IMR-90 (cell line): ENCODE data around the gene BBS1. TPM values are rescaled to one million over a fixed set of nuclear protein-coding genes. Genes with fewer than 3 reads are reported as not detected.

Experiments
- ATAC-seq: fragments of 200-7000 bp; cut with Tn5 transposase; 2 replicates; pipeline ENCODE4 v1.9.1; 2020; ENCODE audit warnings: low read depth, mild to moderate bottlenecking, moderate library complexity
- BruUV-seq: library from RNA; stranded (reverse); fragments of 400-500 nt; replicated peaks from 2 replicates; lab custom pipeline; 2021; lab: Mats Ljungman, UMichigan
- CTCF ChIA-PET: fragments of 300-600 bp; formaldehyde crosslinking; extraction: SDS; loops from one replicate; lab custom pipeline; 2021; ENCODE audit warnings: antibody characterized with exemption; lab: Yijun Ruan, JAX
- POLR2A ChIA-PET: fragments of 300-600 bp; sonication (Branson Sonifier 250); formaldehyde crosslinking; loops from one replicate; lab custom pipeline; 2022; ENCODE audit warnings: antibody characterized with exemption; ENCODE audit not compliant: unreplicated experiment; lab: Charles Lee
- DNase-seq: peaks from one replicate; pipeline ENCODE4 v3.0.0; 2013
- H2AFZ ChIP-seq: replicated peaks from 2 replicates; pipeline ENCODE3; 2013; ENCODE audit warnings: low read length, mild to moderate bottlenecking; ENCODE audit not compliant: poor library complexity
- H2AK5ac ChIP-seq: 2 replicates; pipeline ENCODE4 v1.6.1; 2013; ENCODE audit warnings: low read depth, low read length, inconsistent platforms
- H2AK9ac ChIP-seq: replicated peaks from 2 replicates; pipeline ENCODE3; 2013; ENCODE audit warnings: mild to moderate bottlenecking, low read depth, low read length, moderate library complexity; ENCODE audit not compliant: poor library complexity
- H2BK120ac ChIP-seq: 2 replicates; pipeline ENCODE4 v1.6.1; 2013; ENCODE audit warnings: low read depth, low read length, inconsistent platforms
- H2BK15ac ChIP-seq: 3 replicates; pipeline ENCODE4 v1.6.1; 2013; ENCODE audit warnings: low read depth, low read length, inconsistent platforms
- H2BK20ac ChIP-seq: 2 replicates; pipeline ENCODE4 v1.6.1; 2013; ENCODE audit warnings: low read depth, mild to moderate bottlenecking, inconsistent platforms, low read length, moderate library complexity
- H2BK5ac ChIP-seq: 2 replicates; pipeline ENCODE4 v1.6.1; 2013; ENCODE audit warnings: mild to moderate bottlenecking, low read depth, low read length, inconsistent platforms; ENCODE audit not compliant: poor library complexity, severe bottlenecking
- H3K14ac ChIP-seq: replicated peaks from 2 replicates; pipeline ENCODE4 v1.6.1; 2013; ENCODE audit warnings: low read depth, low read length, inconsistent platforms
- H3K18ac ChIP-seq: 2 replicates; pipeline ENCODE4 v1.6.1; 2013; ENCODE audit warnings: low read depth, low read length, control low read depth
- H3K23ac ChIP-seq: 2 replicates; pipeline ENCODE4 v1.6.1; 2013; ENCODE audit warnings: low read depth, low read length, inconsistent platforms
- H3K27ac ChIP-seq: 2 replicates; pipeline ENCODE4 v1.5.1; 2013; ENCODE audit warnings: mild to moderate bottlenecking, control low read depth, low read length; ENCODE audit not compliant: insufficient read depth
- H3K27me3 ChIP-seq: 2 replicates; pipeline ENCODE4 v1.6.1; 2013; ENCODE audit warnings: low read length; ENCODE audit not compliant: control insufficient read depth, insufficient read depth
- H3K36me3 ChIP-seq: 2 replicates; pipeline ENCODE4 v1.6.1; 2013; ENCODE audit warnings: low read length, mixed read lengths; ENCODE audit not compliant: control insufficient read depth, insufficient read depth
- H3K4ac ChIP-seq: 2 replicates; pipeline ENCODE4 v1.6.1; 2013; ENCODE audit warnings: low read depth, low read length, inconsistent platforms
- H3K4me1 ChIP-seq: 2 replicates; pipeline ENCODE4 v1.6.1; 2013; ENCODE audit warnings: low read length, mixed read lengths; ENCODE audit not compliant: control insufficient read depth, insufficient read depth
- H3K4me2 ChIP-seq: 2 replicates; pipeline ENCODE4 v1.6.1; 2013; ENCODE audit warnings: low read depth, mild to moderate bottlenecking, control low read depth, low read length, moderate library complexity
- H3K4me3 ChIP-seq: 2 replicates; pipeline ENCODE4 v1.5.1; 2013; ENCODE audit warnings: low read depth, mild to moderate bottlenecking, control low read depth, low read length, moderate library complexity; ENCODE audit not compliant: insufficient read depth
- H3K56ac ChIP-seq: 2 replicates; pipeline ENCODE4 v1.6.1; 2013; ENCODE audit warnings: low read length, inconsistent platforms; ENCODE audit not compliant: insufficient read depth; ENCODE audit errors: extremely low read depth
- H3K79me1 ChIP-seq, 2 experiments: 2 replicates each; pipeline ENCODE4 v1.6.1; 2013; ENCODE audit warnings: low read length in 2 of 2, inconsistent platforms in 1 of 2, low read depth in 1 of 2
- H3K9ac ChIP-seq: 2 replicates; pipeline ENCODE4 v1.6.1; 2013; ENCODE audit warnings: low read depth, low read length, control low read depth
- H3K9me1 ChIP-seq: 2 replicates; pipeline ENCODE4 v1.6.1; 2013; ENCODE audit warnings: low read length, inconsistent platforms; ENCODE audit not compliant: insufficient read depth
- H3K9me3 ChIP-seq: 2 replicates; pipeline ENCODE4 v1.6.1; 2013; ENCODE audit warnings: low read length; ENCODE audit not compliant: control insufficient read depth, insufficient read depth
- H4K20me1 ChIP-seq: 2 replicates; pipeline ENCODE4 v1.6.1; 2013; ENCODE audit warnings: low read length, inconsistent platforms; ENCODE audit not compliant: insufficient read depth
- H4K5ac ChIP-seq: 2 replicates; pipeline ENCODE4 v1.6.1; 2013; ENCODE audit warnings: mild to moderate bottlenecking, low read depth, low read length, control low read depth
- H4K8ac ChIP-seq, 2 experiments: 2 replicates each; pipeline ENCODE4 v1.6.1; 2013; ENCODE audit warnings: low read depth in 2 of 2, low read length in 2 of 2, control low read depth in 1 of 2, inconsistent platforms in 1 of 2
- H4K91ac ChIP-seq: 2 replicates; pipeline ENCODE4 v1.6.1; 2013; ENCODE audit warnings: low read depth, low read length, inconsistent platforms; ENCODE audit not compliant: insufficient read depth
- CHD1 ChIP-seq: IDR thresholded peaks from 2 replicates; pipeline ENCODE4 v1.6.1; 2012; ENCODE audit warnings: low read depth, low read length, improper control_type of control experiment
- ELK1 ChIP-seq: fragments of 150-350 bp; IDR thresholded peaks from 2 replicates; pipeline ENCODE4 v1.6.1; 2016; ENCODE audit warnings: low read depth, mild to moderate bottlenecking, low read length, moderate library complexity, borderline replicate concordance
- SMC3 ChIP-seq: fragments of 150-350 bp; IDR thresholded peaks from 2 replicates; pipeline ENCODE4 v1.6.1; 2016; ENCODE audit warnings: low read depth, mild to moderate bottlenecking, antibody characterized with exemption, low read length, moderate library complexity
- WGBS, 2 experiments: methylation state at CpG; one replicate each; pipeline versions ENCODE4 v1.1.5 to v1.1.7; 2013; ENCODE audit warnings: missing lambda C conversion rate in 2 of 2; ENCODE audit not compliant: insufficient read length in 1 of 2; ENCODE audit errors: extremely low coverage in 2 of 2; 5-methylcytosine and 5-hydroxymethylcytosine counted together
- dilution Hi-C: fragments of 300-500 bp; cut with HindIII; formaldehyde crosslinking; loops from one replicate; pipeline ENCODE4 v1.14.3; 2018; ENCODE audit warnings: low sequenced_read_pairs; ENCODE audit not compliant: unreplicated experiment
- in situ Hi-C: fragments of 300-500 bp; cut with MboI; formaldehyde crosslinking; loops from 3 replicates; pipeline ENCODE4 v1.14.3; 2019; ENCODE audit warnings: low sequenced_read_pairs, inconsistent platforms, mixed read lengths
- intact Hi-C: fragments of 100-400 bp; cut with micrococcal nuclease; formaldehyde crosslinking; loops from 2 replicates; pipeline ENCODE4 v1.10.0; 2022
- polyA plus RNA-seq, 3 experiments: library from polyadenylated mRNA; depleted of rRNA; stranded (reverse); fragments of >200 nt; gene quantifications; 2 replicates each; pipeline ENCODE4 v1.2.3, GENCODE V29; 2012; ENCODE audit warnings: low replicate concordance in 1 of 3
- total RNA-seq: library from RNA; depleted of rRNA; stranded (reverse); fragments of >200 nt; gene quantifications from 2 replicates; pipeline ENCODE4 v1.2.3, GENCODE V29; 2012

The BBS1 gene
- total and polyA plus RNA-seq, 2 of the 4 experiments (the other 2 are of a cell fraction): 16.5 to 20.6 TPM

GRCh38 chr11:66570079-66570849, 59.8 kb downstream of the BBS1 start (continued):
- no peak for TF ChIP-seq SMC3

- Histone ChIP-seq H2AK9ac (no peak overlapping the region), H3K9me3 (no peaks in the 10 kb centered on the region), H3K56ac (no peak overlapping the region), H3K27ac (no peak overlapping the region), H4K5ac (no peak overlapping the region), H4K91ac (no peak overlapping the region), H3K18ac (no peak overlapping the region), H2AK5ac (no peak overlapping the region), H3K79me1 (no peaks in the 10 kb centered on the region), H4K8ac (no peak overlapping the region), H2BK5ac (no peak overlapping the region), H2BK15ac (no peak overlapping the region), H3K4me1 (peaks cover 3% of the 10 kb centered on the region; the same call in 1 of the 2 replicates), H3K4me3 (no peak overlapping the region), H3K27me3 (peaks cover 2% of the 10 kb centered on the region; the same call in 1 of the 2 replicates), H3K4ac (no peak overlapping the region), H3K14ac (no peak overlapping the region), H3K9me1 (peaks cover 3% of the 10 kb centered on the region; the same call in 1 of the 2 replicates), H3K36me3 (peaks cover 3% of the 10 kb centered on the region; the same call in 1 of the 2 replicates), H3K9ac (no peak overlapping the region), H3K4me2 (no peak overlapping the region), H4K20me1 (no peaks in the 10 kb centered on the region), H3K23ac (no peak overlapping the region), H2AFZ (no peak overlapping the region), H2BK120ac (no peak overlapping the region), H2BK20ac (no peak overlapping the region)
- BruUV-seq: no TSS peak
- intact Hi-C loops (no loop called here), dilution Hi-C loops (no loop called here), in situ Hi-C loops (loop anchor here (10.0 kb wide), 1 partner anchor 264 kb away; no protein-coding TSS in a partner anchor)
- no CpG with 5 or more reads among the region's 2 CpGs for WGBS, 2 experiments
- DNase-seq (no peak), ATAC-seq (no peak)
- ChIA-PET POLR2A (no interaction called here), CTCF (no interaction called here)
- TF ChIP-seq ELK1: no peak
- no peak for TF ChIP-seq CHD1
Measured at GRCh38 chr11:66570850-66571180, 60.4 kb downstream of the BBS1 start.
